Kidney (tissue), 14 donors: ENCODE measurements around the gene PARN. TPM values are rescaled to one million over a fixed set of nuclear protein-coding genes. Genes with fewer than 3 reads are reported as not detected.

Experiments
- DNase-seq, 5 donors: peaks; one replicate each; pipeline ENCODE4 v3.0.0-alpha.2; 2013 to 2020
- FAIRE-seq: peaks from 2 replicates; lab custom pipeline; 2012; peaks lifted over from hg19 to GRCh38; lab: Jason Lieb, UNC
- H3K27ac ChIP-seq, 2 donors: one replicate each; pipeline ENCODE4 v1.7.0; 2013; ENCODE audit warnings: low read depth in 2 of 2, low read length in 2 of 2, inconsistent platforms in 1 of 2
- H3K27me3 ChIP-seq: one replicate; pipeline ENCODE4 v1.7.1; 2013; ENCODE audit warnings: low read length, inconsistent platforms; ENCODE audit not compliant: control insufficient read depth, insufficient read depth
- H3K36me3 ChIP-seq, 3 donors: one replicate each; pipeline versions ENCODE4 v1.7.0 to v1.7.1; 2013; ENCODE audit warnings: low read length in 3 of 3, control low read depth in 1 of 3, inconsistent platforms in 1 of 3; ENCODE audit not compliant: insufficient read depth in 3 of 3, control insufficient read depth in 2 of 3
- H3K4me1 ChIP-seq, 3 donors: one replicate each; pipeline versions ENCODE4 v1.7.0 to v1.7.1; 2013; ENCODE audit warnings: low read length in 3 of 3, inconsistent platforms in 1 of 3, low read depth in 1 of 3; ENCODE audit not compliant: control insufficient read depth in 2 of 3, insufficient read depth in 2 of 3
- H3K4me3 ChIP-seq, 3 donors: one replicate each; pipeline versions ENCODE4 v1.7.0 to v1.8.1; 2013; ENCODE audit warnings: low read length in 3 of 3, control low read depth in 1 of 3, inconsistent platforms in 1 of 3
- H3K9ac ChIP-seq, 3 donors: one replicate each; pipeline versions ENCODE4 v1.7.0 to v1.7.1; 2013; ENCODE audit warnings: low read length in 3 of 3, control low read depth in 1 of 3, inconsistent platforms in 1 of 3
- H3K9me3 ChIP-seq, 3 donors: one replicate each; pipeline versions ENCODE4 v1.7.0 to v1.7.1; 2013; ENCODE audit warnings: low read length in 3 of 3, control low read depth in 1 of 3, inconsistent platforms in 1 of 3; ENCODE audit not compliant: control insufficient read depth in 2 of 3, insufficient read depth in 1 of 3
- CTCF ChIP-seq: IDR thresholded peaks from 3 replicates; pipeline ENCODE4 v1.5.1; 2012; ENCODE audit warnings: mild to moderate bottlenecking, moderate library complexity, borderline replicate concordance; ENCODE audit not compliant: insufficient read depth; ENCODE audit errors: extremely low read depth
- intact Hi-C: fragments of 100-400 bp; cut with DNase I; formaldehyde crosslinking; loops from one replicate; pipeline ENCODE4 v1.11.1; 2022
- polyA plus RNA-seq: library from polyadenylated mRNA; stranded (reverse); fragments of 350-450 nt; fragmentation: Illumina TruSeq; extraction: RNeasy Lipid Tissue Mini Kit (QIAGEN cat#74804); gene quantifications from one replicate; pipeline ENCODE4 v1.2.3, GENCODE V29; 2014; ENCODE audit warnings: low read depth, low replicate concordance; ENCODE audit not compliant: insufficient read depth
- total RNA-seq: library from RNA; stranded (reverse); fragmentation: NEBNext Ultra II Directional; extraction: Animal tissue kit (Norgen Biotek cat#: 25700); gene quantifications from one replicate; pipeline ENCODE4 v1.2.1, GENCODE V29; 2021
- donor health status: control.
- donor health status: control.
- donor health status: control.
- donor health status: control.
- donor health status: control.
- donor health status: DM: yes; HTN: yes; CAD: no.
- donor health status: Normal renal cell carcinoma (clear cell type).

Gene PARN
- total and polyA plus RNA-seq, 2 donors from 2014 or later: 17.3 to 32.5 TPM

DNA sequence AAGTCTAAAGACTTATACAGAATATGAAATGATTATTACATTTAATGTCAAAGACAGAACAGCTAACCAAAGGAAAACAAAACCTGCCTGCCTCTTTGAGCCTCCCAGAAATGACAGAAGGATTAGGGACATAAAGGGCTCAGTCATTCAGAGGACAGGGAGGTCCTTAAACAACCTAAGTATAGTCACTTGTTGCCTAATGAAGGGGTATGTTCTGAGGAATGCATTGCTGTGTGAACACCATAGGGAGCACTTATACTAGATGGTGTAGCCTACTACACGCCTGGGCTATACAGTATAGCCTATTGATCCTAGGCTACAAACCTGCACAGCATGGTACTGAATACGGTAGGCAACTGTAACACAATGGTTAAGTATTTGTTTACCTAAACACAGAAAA is 106.4 kb downstream of the PARN start:
- no peaks in the 10 kb centered on the region for H3K36me3 ChIP-seq
- H3K4me3 ChIP-seq: no peak overlapping the region
- no peak overlapping the region for H3K27ac ChIP-seq
- H3K27me3 ChIP-seq: no peaks in the 10 kb centered on the region
- no peak for FAIRE-seq
- peaks cover 4 to 17% (median 4%) of the 10 kb centered on the region in 3 donors for H3K4me1 ChIP-seq
- intact Hi-C loops: loop anchor here (10.0 kb wide), 1 partner anchor 219 kb away; no protein-coding TSS in a partner anchor
- H3K9me3 ChIP-seq: no peaks in the 10 kb centered on the region
- no peak for DNase-seq
- no peak overlapping the region for H3K9ac ChIP-seq
- TF ChIP-seq CTCF: no peak

DNA sequence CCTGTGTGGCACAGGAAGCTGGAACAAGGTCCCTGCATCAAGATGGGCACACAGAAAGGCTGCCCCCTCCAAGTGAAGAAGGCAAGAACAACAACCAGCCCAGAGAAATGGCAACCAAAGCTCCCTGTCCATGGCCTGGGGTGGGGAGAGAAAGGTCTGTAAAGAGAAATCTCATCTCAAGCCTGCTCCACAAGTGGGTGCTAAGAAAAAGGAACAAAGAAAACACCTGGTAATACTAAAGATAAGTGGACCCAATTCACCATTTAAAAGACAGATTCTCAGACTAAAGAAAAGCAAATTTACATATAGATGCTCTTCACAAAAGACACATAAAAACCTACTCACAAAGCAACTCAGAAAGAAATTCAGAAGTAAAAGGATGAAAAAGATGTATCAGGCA is 107.4 kb downstream of the PARN start:
- intact Hi-C loops: loop anchor here (10.0 kb wide), 1 partner anchor 218 kb away; no protein-coding TSS in a partner anchor
- no peak for DNase-seq

GRCh38 chr16:14520753-14521152 is 109.3 kb downstream of the PARN start:
- intact Hi-C loops: loop anchor here (10.0 kb wide), 1 partner anchor 216 kb away; no protein-coding TSS in a partner anchor

More for the DNA sequence above, 107.4 kb downstream of the PARN start:
- Histone ChIP-seq H3K36me3 (no peaks in the 10 kb centered on the region), H3K9me3 (no peaks in the 10 kb centered on the region), H3K4me3 (no peak overlapping the region), H3K4me1 (peaks cover 0 to 8% (median 0%) of the 10 kb centered on the region in 3 donors), H3K27me3 (no peaks in the 10 kb centered on the region), H3K27ac (no peak overlapping the region), H3K9ac (no peak overlapping the region)
- no peak for FAIRE-seq
- TF ChIP-seq CTCF: no peak

More at GRCh38 chr16:14520753-14521152, 109.3 kb downstream of the PARN start:
- no peaks in the 10 kb centered on the region for H3K9me3 ChIP-seq
- DNase-seq: no peak
- H3K4me3 ChIP-seq: no peak overlapping the region
- FAIRE-seq: no peak
- H3K27me3 ChIP-seq: no peaks in the 10 kb centered on the region
- no peaks in the 10 kb centered on the region for H3K36me3 ChIP-seq
- H3K4me1 ChIP-seq: no peaks in the 10 kb centered on the region
- no peak overlapping the region for H3K27ac ChIP-seq
- no peak for TF ChIP-seq CTCF
- H3K9ac ChIP-seq: no peak overlapping the region
